CD4-positive, alpha-beta T cell treated with Interleukin-6 for 4 hours (primary cell): ENCODE data around the gene CYTH4.
A peak's percentile ranks its signal among the peaks of the same experiment; 100 is the strongest.
"Not testable (repeated sequence)": the region's sequence is repeated elsewhere in the genome, so short reads cannot be mapped to it uniquely, and the experiment has no call there.

Experiments
- DNase-seq: peaks from one replicate; pipeline ENCODE4 v3.0.0-alpha.2; 2020; ENCODE audit warnings: mixed read lengths

The CYTH4 gene

DNA sequence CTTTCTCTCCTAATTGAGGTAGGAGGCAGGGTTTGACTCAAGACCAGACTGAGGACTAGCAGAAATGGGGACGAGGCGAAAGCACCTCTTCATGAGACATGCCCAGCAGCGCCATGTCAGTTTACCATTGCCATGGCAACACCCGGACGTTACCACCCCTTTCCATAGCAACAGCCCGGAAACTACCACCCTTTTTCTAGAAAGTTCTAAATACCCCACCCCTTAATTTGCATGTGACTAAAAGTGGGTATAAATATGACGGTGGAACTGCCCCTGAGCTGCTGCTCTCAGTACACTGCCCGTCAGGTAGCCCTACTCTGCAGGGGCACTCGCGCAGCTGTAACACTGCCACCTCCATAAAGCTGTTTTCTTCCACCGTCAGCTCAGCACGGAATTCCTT lies 32.3 kb upstream of the CYTH4 start:
- no peak for DNase-seq

DNA sequence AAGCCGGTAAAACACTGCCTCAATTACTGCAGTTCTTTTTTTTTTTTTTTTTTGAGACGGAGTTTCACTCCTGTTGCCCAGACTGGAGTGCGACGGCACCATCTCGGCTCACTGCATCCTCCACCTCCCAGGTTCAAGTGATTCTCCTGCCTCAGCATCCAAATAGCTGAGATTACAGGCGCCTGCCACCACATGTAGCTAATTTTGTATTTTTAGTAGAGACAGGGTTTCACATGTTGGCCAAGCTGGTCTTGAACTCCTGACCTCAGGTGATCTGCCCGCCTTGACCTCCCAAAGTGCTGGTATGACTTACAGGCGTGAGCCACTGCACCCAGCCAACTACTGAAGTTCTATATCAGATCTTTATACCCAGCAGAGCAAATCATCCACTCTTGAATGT lies 30.5 kb upstream of the CYTH4 start:
- not testable (repeated sequence) for DNase-seq

DNA sequence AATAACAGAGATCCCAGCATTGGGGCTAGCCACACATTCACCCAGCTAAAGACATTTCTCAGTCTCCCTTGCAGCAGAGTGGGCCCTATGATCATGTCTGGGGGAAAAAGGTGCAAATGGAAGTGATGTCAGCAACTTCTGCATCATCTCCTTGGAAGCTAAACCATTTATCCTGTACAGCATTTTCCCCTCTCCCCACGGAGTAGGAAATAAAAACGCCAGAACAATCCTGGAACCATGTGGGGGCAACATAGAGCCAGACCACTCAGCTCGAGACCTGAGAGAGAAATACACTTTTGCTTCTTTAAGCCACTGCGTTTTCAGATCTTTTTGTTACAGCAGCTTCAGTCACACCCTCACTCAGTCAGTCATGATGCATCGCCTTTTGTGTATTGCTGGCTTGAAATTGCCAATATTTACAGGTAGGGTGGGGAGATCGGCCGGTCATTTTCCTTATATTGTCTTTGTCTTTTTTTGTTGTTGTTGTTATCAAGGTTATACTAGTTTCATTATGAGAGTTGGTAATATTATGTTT lies 29.1 kb upstream of the CYTH4 start:
- no peak for DNase-seq

DNA sequence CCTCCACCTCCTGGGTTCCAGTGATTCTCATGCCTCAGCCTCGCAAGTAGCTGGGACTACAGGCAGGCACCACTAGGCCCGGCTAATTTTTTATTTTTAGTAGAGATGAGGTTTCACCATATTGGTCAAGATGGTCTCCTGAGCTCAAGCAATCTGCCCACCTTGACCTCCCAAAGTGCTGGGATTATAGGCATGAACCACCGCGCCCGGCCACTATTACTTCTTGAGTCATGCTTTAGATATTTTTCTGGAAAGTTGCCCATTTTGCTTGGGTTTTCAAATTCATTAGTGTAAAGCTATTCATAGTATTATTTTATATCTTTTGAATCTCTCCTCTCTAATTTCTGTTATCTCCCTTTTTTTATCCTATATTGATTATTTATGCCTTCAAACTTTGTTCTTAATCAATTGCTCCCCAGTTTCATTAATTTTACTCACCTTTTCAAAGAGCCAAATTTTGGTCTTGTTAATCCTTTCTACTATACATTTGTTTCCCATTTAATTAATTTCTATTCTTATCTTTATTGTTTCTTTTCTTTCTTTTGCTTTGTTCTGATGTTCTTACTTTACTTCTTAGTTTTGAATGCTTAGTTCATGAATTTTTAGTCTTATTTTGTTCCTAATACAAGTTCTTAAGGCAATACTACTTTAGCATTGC lies 28.0 kb upstream of the CYTH4 start:
- DNase-seq, result no peak

DNA sequence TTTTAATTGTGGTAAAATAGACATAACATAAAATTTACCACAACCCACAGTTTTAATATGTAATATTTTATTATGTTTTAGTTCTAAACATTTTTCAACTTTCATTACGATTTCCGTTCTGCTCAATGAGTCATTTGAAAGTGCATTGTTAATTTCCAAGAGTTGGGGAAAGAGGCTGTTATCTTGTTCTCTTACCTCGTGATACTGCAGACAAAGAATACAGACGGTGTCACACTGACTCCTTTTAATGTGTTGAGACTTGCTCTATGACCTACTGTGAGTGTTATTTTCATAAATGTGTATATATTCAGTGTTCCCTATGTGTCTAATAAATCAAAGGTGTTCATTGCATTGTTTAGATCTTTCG lies 27.5 kb upstream of the CYTH4 start:
- no peak for DNase-seq

DNA sequence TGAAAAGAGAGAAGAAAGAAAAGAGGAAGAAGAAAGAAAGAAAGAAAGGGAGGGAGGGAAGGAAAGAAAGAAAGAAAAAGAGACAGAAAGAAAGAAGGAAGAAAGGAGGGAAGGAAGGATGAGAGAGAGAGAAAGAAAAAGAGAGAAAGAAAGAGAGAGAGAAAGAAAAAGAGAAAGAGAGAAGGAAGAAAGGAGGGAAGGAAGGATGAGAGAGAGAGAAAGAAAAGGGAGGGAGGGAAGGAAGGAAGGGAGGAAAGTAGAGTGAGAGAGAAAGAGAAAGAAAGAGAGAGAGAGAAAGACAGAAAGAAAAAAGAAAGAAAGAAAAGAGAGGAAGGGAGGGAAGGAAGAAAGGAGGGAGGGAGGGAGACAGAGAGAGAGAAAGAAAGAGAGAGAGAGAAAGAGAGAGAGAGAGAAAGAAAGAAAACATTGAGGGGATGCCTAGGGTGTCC lies 26.7 kb upstream of the CYTH4 start:
- no peak for DNase-seq

DNA sequence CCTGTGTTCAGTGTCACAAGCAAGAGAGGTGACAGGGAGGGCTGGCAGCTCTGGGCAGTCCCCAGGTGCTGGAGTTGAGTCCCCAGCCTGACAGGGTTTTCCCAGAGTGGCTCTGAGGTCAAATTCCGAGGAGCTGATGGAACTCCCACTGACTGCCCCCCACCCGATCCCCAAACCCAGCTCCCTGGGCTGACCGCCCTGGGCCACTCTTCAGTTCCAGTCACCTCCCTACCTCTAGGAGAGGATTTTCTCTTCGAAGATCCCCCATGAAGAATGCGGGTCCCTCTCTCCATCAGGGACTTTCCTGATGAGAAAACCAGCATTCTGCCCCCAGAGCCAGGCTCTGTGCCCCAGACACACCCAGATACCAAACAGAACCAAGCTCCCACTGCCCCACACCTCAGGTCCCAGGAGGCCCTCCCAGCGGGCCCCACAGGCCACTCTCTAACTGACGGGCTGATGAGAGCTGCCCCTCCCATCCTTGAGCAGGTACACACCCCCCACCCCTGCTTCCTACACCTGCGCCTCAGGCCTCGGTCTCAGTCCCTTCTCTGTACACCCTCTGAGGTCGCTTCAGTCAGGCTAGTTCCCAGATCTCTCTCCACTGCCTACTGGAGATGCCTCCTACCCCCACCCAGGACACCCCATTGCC lies 26.1 kb upstream of the CYTH4 start:
- no peak for DNase-seq

DNA sequence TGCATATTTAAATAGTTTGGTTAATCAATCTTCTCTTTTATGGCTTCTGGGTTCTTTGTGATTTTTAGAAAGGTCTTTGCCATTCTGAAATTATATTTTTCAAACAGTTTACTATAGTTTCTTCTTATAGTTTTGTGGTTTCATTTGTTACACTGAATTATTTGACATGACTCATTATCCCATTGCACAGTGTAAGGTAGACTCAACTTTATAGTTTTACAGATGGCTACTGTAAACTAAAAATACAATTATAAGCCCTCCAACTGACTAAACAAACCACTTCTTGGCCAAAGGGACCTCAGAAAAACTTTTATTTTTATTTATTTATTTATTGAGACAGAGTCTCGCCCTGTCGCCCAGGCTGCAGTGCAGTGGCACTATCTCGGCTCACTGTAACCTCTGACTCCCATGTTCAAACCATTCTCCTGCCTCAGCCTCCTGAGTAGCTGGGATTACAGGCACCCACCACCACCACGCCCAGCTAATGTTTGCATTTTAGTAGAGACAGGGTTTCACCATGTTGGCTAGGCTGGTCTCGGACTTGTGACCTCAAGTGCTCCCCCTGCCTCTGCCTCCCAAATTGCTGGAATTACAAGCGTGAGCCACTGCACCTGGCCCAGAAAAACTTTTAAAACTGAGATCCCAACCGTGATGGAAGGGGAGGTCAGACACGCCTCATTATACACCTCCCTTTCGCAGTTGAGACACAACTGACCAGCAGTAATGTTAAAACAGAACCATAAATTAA lies 24.1 kb upstream of the CYTH4 start:
- no peak for DNase-seq

DNA sequence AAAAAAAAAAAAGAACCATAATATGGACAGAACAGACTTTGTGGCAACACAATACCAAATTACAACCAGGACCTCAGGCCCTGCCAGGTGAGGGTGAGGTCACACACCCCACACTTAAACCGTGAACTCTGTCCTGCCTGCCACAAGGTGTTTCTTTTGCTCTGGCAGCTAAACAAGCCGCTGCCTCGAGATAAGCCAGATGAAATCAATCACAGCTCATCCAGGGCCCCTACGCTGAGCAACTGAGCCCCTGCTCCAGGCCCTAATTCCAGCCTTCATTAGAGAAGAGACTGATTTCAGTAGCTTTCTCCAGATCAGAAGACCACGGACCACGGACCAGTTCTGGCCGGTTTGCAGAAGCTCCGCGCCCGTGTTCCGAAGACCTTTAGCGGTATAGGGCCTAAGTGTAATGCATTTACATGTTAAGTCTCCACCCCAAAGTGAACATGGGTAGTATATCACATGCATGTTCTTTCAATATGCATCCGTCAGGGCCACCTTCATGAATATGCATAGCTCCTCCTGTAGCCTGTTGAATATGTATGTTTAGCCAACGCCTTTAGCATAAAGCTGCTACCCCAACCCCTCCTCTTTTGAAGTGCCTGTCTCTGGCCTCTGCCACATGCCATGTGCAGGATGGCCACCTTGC lies 23.4 kb upstream of the CYTH4 start:
- no peak for DNase-seq

DNA sequence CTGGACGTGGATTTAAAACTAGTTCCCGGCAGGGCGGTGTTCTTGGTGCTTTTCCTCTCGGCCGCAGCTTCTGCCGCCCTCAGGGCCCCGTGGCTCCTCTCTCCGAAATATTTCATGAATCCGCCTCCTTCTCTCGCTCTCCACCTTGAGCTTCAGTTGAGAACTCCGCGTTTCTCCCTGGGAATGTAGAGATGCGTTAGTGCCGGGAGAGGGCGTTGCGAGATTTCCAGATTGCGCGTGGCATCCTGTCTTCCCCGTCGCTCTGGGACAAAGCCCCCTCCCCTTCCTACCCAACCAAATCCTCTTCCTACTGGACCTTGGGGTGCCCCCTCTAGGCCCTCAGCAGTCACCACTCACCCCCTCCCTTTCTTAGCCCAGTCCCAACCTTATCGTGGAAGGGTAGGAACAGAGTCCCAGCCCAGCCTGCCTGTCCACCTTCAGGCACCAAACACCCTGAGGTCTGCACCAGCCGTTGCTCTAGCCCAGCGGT lies 22.7 kb upstream of the CYTH4 start:
- DNase-seq, result peak; percentile 60

DNA sequence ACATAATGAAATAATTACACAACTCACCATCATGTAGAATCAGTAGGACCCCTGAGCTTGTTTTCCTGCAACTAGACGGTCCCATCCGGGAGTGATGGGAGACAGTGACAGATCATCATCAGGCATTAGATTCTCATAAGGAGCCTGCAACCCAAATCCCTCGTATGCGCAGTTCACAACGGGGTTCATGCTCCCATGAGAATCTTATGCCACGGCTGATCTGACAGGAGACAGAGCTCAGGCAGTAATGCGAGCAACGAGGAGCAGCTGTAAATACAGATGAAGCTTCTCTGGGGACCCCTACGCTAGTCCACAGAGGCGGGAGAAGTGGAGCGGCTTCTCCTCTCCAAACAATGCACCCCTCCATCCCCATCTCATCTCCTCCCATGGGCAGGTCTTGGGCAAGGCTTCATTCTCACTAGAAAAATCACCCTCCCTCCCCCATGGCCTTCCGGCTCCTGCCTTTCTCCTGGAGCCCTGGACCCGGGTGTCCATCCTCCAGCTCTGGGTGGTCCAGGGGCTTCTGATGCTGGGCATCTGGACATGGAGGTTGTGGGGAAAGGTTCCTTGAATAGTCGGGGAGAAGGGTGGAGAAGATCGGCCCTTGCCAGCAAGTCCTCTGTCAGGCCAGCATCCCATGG lies 22.0 kb upstream of the CYTH4 start:
- DNase-seq, result no peak

DNA sequence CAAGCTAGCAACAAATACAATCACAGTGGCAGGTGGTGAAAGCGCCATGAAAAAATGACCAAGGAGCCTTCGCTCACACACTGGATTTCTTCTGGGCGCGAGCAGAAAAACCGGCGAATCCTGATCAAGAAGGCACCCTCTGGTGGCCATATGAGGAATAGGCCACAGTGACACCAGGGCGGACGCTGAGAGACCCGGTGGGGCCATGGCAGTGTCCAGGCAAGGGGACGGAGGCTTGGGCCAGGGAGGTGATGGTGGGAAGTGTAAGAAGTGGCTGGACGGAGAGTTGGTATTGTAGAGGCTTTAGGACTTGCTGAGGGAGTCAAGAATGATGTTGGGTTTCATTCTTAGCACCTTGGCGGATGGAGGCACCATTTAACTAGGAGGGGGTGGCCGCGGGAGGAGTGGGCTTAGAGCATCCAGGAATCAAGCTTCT lies 21.4 kb upstream of the CYTH4 start:
- DNase-seq, result peak; percentile 72

DNA sequence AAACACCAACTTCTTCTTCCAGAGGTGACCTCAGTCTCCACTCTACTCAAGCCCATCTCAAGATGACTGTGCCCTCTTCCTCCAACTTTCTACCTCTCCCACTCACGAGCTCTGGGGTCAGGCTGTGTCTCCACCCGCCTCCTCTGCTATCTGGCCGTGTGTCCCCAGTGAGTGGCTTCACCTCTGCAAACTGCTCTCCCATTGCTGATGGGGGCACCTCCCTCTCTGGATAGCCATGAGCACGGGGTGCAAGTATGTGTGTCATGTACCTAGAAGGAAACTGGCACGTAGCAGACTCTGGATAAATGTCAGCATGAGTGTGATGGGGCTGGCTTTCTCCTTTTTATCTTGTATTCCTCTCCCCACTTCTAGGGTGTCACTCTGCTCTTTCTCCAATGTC lies 20.0 kb upstream of the CYTH4 start:
- DNase-seq, result no peak

DNA sequence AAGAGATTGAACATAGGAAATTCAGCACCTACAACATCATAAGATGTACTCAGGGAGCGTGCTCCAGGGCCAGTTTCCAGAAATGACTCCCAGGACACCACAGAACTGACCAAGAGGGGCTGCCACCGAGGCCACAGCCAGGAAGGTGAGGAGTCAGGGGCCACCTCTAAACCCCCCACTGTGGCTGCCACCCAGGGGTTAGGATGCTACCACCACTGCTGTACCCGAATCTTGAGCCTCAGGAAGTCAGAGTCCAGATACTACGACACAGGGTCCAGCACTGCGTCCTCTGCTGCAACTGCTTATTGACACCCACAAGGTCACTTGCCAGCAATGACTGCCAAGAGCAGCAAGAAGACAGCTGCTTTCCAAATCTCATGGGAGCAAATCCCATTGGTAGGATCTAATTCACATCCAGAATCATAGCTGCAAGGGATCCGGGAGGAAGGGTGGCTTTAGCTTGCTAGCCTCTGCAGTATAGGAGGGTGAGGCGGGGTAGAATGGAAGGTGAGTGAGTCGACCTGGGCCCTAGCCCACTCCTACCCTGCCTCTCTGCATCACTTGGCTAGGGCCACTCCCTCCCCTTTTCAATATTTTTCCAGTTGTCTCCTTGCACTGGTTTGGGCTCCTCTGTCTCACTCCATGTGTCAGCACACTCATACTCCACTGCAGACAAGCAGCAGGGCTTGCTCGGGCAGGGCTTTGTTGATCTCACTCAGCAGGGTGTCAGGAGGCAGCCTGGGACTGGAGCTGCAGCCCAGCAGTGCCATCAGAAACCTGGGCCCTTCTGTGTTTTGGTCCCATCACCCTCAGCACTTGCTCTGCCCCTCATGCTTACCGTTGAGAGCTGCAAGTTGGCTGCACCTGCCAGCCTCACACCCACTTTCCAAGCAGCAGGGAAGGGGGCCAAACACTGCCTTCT lies 18.1 kb upstream of the CYTH4 start:
- no peak for DNase-seq

DNA sequence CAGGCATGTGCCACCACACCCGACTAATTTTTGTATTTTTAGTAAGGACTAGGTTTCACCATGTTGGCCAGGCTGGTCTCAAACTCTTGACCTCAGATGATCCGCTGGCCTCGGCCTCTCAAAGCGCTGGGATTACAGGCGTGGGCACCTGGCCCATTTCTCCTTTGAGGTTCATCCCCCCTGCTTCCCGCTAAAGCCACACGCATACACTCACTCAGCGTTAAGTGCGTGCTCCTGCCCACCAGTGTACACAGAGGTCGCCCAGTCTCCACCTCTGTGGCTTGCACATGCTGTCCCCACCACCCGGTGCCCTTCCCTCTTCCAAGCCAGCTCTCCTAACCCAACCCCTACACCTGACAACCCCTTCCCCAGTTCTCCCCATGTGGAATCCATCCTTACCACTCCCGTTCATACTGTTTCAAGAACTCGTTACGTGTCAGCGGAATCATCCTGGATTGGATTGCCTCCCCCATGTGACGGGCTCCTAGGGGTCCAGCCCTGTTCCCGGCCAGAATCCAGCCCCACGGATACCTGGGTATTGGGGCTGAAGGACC lies 15.7 kb upstream of the CYTH4 start:
- no peak for DNase-seq

DNA sequence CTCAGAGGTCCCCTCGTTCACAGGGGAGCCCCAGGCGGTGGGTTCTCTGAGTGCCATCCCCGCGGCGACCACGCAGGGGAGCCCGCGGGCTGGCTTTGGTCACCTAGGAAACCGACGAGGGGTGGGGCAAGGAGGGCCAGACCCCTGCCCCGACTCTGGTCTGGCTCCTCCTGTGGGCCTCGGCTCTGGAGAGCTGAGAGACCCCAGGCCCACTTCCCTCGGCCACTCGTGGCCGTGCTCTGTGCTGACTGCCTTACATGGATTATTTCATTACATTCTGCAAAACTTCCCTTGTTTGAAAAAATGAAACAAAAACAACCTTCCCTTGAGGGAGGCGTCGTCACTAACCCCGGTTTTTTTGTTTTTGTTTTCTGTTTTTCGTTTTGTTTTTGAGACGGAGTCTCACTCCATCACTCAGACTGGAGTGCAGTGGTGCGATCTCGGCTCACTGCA lies 15.1 kb upstream of the CYTH4 start:
- peak; percentile 80 for DNase-seq

DNA sequence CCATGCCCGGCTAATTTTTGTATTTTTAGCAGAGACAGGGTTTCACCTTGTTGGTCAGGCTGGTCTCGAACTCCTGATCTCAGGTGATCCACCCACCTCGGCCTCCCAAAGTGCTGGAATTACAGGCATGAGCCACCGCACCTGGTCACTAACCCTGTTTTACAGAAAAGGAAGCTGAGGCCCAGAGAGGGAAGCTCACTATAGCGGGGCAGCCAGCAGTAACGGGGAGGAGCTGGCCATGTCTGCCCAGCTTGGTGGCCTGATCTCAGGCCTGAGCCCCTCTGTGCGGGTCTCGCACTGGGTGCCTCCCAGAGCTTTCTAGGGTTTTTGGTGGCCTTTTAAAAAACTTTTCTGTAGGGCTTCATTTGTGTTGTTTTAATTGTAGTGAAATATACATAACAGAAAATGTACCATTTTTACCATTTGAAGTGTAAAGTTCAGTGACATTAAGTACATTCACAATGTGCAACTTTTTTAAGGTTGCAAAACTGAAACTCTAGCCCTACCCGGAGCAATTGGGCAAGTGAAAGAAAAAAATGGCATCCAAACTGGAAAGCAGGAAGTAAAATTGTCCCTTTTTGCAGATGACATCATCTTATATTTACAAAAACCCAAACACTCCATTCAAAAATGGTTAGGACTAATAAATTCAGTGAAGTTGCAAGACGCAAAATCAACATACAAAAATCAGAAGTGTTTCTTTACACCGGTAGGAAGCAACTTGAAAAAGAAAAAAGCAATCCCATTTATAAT lies 14.5 kb upstream of the CYTH4 start:
- no peak for DNase-seq

DNA sequence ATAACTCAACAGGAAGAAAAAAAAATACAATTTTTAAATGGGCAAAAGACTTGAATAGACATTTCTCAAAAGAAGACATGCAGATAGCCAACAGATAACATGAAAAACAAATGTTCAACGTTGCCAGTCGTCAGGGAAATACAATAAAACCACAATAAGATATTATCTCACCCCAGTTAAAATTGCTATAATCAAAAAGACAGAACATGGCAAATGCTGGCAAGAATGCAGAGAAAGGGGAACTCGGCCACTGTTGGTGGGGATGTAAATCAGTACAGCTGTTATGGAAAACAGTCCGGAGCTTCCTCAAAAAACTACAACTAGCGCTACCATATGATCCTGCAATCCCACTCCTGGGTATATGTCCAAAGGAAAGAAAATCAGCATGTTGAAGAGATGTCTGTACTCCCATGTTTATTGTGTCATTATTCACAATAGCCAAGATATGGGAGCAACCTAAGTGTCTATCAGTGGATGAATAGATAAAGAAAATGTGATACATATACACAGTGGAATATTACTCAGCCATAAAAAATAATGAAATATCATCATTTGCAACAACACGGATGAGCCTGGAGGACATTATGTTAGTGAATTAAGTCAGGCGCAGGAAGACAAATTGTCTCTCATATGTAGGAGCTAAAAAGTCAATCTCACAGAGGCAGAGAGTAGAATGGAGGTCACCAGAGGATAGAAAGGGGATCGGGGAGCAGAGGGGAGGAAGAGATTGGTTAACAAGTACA lies 12.2 kb upstream of the CYTH4 start:
- DNase-seq, result no peak

DNA sequence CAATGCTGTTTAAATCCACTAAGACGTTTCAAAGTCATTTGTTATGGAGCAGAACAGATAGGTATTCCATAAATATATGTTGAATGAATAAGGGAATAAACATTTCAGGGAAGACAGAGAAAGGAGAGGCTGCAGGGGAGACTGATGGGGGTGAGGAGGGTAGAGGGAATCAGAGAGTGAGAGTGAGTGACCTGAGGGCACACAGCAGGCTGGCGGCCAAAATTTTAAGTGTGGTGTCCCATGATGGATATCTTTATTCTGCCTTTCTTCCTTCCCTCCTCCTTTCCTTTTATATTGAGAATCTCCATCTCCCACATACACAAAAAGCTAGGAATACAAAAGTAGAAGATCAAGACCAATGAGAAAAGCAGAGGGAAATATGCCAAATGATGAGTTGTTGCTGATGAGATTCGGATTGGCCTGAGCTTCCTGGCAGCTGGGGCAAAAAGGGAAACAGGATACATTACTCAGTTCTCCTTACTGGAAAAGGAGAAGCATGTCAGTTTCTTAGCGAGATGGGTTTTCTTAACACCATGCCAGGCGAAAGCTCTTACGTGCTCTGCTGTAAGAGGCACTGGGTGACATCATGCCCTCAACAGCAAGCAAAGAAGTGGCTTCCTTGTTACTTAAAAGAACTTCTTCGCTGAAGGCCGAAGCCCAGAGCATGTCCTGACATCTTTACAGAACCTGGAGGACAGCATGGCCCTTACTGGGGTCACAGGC lies 11.2 kb upstream of the CYTH4 start:
- DNase-seq, result no peak
